LHCN-M2 (cell line): ENCODE data around the gene TMEM86A. TPM values are rescaled to one million over a fixed set of nuclear protein-coding genes. Genes with fewer than 3 reads are reported as not detected.

ENCODE experiments used
- DNase-seq: peaks from one replicate; pipeline ENCODE4 v3.0.0-alpha.2; 2012; ENCODE audit warnings: low read depth
- total RNA-seq: library from RNA; depleted of rRNA; stranded (reverse); fragments of >200 nt; gene quantifications from 2 replicates; pipeline ENCODE4 v1.2.3, GENCODE V29; 2014; rRNA removed

TMEM86A gene
- total RNA-seq, 1 experiment from 2014 or later: 2.1 TPM

- DNase-seq: no peak
These were observed 55.7 kb downstream of the TMEM86A start for GRCh38 chr11:18754308-18754707.

Other genes starting within 250 kb of the TMEM86A start
- gene LDHAL6A, start 242.9 kb upstream of the TMEM86A start, total RNA-seq: not detected in 2 replicates
- gene TSG101, start 171.8 kb upstream of the TMEM86A start, total RNA-seq: 125 and 142 TPM in 2 replicates
- 28.2 and 40.2 TPM in 2 replicates for gene UEVLD, start 110.0 kb upstream of the TMEM86A start, total RNA-seq
- gene MISFA, start 99.0 kb upstream of the TMEM86A start, total RNA-seq: 0.06 and 3.7 TPM in 2 replicates
- gene SPTY2D1, start 64.4 kb upstream of the TMEM86A start, total RNA-seq: 19.7 and 27.8 TPM in 2 replicates
- gene IGSF22, start 27.4 kb downstream of the TMEM86A start, total RNA-seq: not detected in 2 replicates
- gene PTPN5, start 93.0 kb downstream of the TMEM86A start, total RNA-seq: not detected in 2 replicates
- gene MRGPRX1, start 240.6 kb downstream of the TMEM86A start, total RNA-seq: not detected in 2 replicates